ENCODE data around the gene KRR1.

Gene KRR1

DNA sequence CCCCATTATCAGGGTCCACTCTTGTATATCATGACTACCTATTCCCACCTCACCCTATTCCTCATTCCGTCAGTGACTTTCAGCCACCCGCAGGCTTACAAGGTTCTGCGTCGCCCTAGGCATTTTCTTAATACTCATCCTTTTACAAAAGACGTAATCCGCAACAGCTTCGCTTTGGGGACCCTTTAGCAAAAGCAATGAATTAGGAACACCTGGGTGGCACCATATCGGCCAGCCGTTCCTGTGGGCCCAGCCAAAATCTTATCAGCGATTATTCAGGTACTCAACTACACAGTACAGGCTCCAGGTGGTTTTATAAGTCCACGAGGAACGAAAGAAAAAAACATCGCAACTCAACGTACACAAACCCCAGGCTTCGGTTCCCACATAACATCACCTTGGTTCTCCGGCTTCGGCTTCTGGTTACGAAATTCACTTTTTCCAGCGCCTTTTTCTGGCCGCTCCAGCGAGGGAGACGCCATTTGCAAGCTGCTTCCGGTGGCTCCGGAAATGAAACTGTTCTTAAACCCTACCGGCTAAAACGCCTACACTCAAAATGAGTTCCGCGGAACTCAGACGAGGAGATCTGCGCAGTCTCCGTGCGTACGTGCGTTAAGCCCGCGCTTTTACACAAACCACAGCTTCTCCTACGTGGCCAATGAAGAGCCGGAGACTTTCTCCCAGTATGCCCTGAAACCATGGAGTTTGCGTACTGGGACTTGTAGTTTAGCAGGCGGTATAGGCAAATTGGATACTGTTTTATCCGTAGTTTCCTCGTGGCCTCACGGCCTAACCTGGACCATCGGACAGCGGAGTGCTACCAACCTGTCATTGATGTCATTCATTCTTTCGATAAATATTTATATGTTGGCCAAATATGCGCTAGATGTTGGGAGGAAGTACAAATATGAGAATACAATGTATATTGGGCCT, at the start of gene KRR1:
KRR1 (minus strand) TSS at position 494 of the 933 bp plus-strand sequence; CDS start at position 482, 12 bp downstream.
- no peaks in the 10 kb centered on the region for H3K36me3 ChIP-seq (ENCODE audit: control insufficient read depth, insufficient read depth, low read length)
- DNase-seq (ENCODE audit: extremely low read depth, insufficient read length): peak; percentile 86
- TF ChIP-seq, protein P1, sequence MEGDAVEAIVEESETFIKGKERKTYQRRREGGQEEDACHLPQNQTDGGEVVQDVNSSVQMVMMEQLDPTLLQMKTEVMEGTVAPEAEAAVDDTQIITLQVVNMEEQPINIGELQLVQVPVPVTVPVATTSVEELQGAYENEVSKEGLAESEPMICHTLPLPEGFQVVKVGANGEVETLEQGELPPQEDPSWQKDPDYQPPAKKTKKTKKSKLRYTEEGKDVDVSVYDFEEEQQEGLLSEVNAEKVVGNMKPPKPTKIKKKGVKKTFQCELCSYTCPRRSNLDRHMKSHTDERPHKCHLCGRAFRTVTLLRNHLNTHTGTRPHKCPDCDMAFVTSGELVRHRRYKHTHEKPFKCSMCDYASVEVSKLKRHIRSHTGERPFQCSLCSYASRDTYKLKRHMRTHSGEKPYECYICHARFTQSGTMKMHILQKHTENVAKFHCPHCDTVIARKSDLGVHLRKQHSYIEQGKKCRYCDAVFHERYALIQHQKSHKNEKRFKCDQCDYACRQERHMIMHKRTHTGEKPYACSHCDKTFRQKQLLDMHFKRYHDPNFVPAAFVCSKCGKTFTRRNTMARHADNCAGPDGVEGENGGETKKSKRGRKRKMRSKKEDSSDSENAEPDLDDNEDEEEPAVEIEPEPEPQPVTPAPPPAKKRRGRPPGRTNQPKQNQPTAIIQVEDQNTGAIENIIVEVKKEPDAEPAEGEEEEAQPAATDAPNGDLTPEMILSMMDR (IDR thresholded peaks at IDR 0.05; ENCODE audit: insufficient read depth, low read length, poor library complexity, severe bottlenecking): no peak
- no peaks in the 10 kb centered on the region for H3K27me3 ChIP-seq (replicated peaks; ENCODE audit: control insufficient read depth, insufficient read depth, low read length)
- peak within 1 kb of the TSS; percentile 94 for H3K4me3 ChIP-seq (replicated peaks; ENCODE audit: low read depth, low read length)

DNA sequence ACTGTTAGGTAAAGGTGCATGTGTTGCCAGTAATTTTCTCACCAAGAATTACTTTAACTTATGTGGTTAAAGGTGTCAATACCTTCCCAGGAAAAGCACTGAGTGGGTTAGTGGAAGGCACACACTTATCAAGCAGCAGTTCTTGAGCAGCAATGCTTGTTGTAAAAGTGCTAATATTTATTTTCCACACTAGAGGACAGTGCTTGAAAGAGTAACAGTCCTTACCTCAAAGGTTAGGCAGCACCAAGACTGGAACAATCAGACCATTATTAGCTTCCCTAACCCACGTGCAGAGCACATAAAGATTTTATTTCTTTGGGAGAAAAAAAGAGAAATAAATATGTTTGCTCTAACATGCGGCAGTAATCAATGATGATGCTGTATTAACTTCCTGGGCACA, 48.8 kb upstream of the KRR1 start:
- TF ChIP-seq, protein P1 (IDR thresholded peaks at IDR 0.05; ENCODE audit: insufficient read depth, low read length, poor library complexity, severe bottlenecking): peak; percentile 23
- H3K36me3 ChIP-seq (ENCODE audit: control insufficient read depth, insufficient read depth, low read length): no peaks in the 10 kb centered on the region
- no peaks in the 10 kb centered on the region; the same call in 1 of the 2 replicates for H3K27me3 ChIP-seq (replicated peaks; ENCODE audit: control insufficient read depth, insufficient read depth, low read length)
- H3K4me3 ChIP-seq (replicated peaks; ENCODE audit: low read depth, low read length): no peak overlapping the region
- DNase-seq (ENCODE audit: extremely low read depth, insufficient read length): no peak

DNA sequence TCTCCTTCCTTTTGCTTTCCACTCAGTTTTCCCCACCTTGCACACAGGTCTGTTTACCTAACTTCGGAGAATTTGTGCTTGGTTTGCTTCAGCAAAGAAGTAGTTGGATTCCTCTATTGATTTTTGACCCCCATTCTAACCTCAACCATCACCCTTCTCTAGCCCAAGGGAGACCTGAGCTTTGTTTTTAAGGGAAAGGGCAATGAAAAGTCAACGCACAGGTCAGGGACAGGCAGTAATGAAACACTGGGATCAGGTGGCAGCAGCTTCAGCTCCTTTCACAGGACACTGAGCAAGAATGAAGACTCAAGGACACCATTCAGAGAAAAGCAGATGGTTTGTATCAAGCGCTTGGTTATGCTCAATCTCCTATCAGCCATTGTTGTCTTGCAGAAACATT, 46.9 kb upstream of the KRR1 start:
- TF ChIP-seq, protein P1 (IDR thresholded peaks at IDR 0.05; ENCODE audit: insufficient read depth, low read length, poor library complexity, severe bottlenecking): no peak
- no peak for DNase-seq (ENCODE audit: extremely low read depth, insufficient read length)
- Histone ChIP-seq H3K36me3 (ENCODE audit: control insufficient read depth, insufficient read depth, low read length) (no peaks in the 10 kb centered on the region), H3K27me3 (replicated peaks; ENCODE audit: control insufficient read depth, insufficient read depth, low read length) (no peaks in the 10 kb centered on the region; the same call in 1 of the 2 replicates), H3K4me3 (replicated peaks; ENCODE audit: low read depth, low read length) (no peak overlapping the region)

DNA sequence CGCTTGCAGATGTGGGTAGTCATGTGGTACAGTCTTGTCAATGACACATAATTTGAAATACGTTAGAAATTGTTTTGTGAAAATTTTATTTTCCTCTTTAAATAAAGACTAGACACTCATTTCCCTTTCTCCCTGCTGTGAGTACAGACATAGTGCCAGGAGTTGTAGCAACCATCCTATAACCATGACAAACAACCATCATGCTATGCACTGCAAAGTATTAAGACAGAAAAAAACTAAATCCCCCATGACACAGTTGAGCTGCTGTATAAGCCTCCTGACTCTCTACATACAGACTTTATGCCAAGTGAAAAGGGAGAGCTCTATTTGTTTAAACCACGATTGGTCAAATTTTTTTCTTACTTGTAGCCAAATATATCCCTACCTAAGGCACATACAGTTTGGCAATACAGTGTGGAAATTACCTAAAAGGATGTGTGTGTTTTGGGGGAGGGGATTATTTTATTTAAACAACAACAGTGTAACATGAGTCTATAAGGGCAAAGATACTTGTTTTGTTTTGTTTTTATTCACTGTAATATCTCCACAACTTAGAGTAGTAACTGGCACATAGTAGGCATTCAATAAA, 45.0 kb upstream of the KRR1 start:
- H3K4me3 ChIP-seq (replicated peaks; ENCODE audit: low read depth, low read length): no peak overlapping the region
- H3K27me3 ChIP-seq (replicated peaks; ENCODE audit: control insufficient read depth, insufficient read depth, low read length): no peaks in the 10 kb centered on the region; the same call in 1 of the 2 replicates
- no peak for DNase-seq (ENCODE audit: extremely low read depth, insufficient read length)
- TF ChIP-seq, protein P1 (IDR thresholded peaks at IDR 0.05; ENCODE audit: insufficient read depth, low read length, poor library complexity, severe bottlenecking): no peak
- H3K36me3 ChIP-seq (ENCODE audit: control insufficient read depth, insufficient read depth, low read length): no peaks in the 10 kb centered on the region

DNA sequence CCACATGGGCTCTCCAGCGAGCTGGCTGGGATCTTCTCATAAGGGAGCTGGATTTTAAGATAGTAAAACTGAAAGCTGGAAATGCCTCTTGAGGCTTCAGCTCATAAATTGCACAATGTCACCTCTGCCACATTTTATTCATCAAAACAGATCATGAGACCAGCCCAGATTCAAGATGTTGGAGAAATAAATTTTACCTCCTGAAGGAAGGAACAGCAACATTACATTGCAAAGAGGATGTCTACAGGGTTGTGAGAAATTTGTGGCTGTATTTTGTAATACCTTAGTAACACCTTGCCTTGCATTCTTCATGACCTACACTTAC, 43.1 kb upstream of the KRR1 start:
- TF ChIP-seq, protein P1 (IDR thresholded peaks at IDR 0.05; ENCODE audit: insufficient read depth, low read length, poor library complexity, severe bottlenecking): no peak
- Histone ChIP-seq H3K4me3 (replicated peaks; ENCODE audit: low read depth, low read length) (no peak overlapping the region), H3K36me3 (ENCODE audit: control insufficient read depth, insufficient read depth, low read length) (no peaks in the 10 kb centered on the region), H3K27me3 (replicated peaks; ENCODE audit: control insufficient read depth, insufficient read depth, low read length) (no peaks in the 10 kb centered on the region; the same call in 1 of the 2 replicates)
- DNase-seq (ENCODE audit: extremely low read depth, insufficient read length): no peak

Data from GM06990 (cell line).